Pons (tissue), 1 donor: ENCODE results near the gene KIF25.
"Not testable (repeated sequence)": the region's sequence is repeated elsewhere in the genome, so short reads cannot be mapped to it uniquely, and the experiment has no call there.

Experiments used
- DNase-seq: peaks from one replicate; pipeline ENCODE4 v3.0.0-alpha.2; 2016; ENCODE audit warnings: low spot score

The KIF25 gene

GRCh38 chr6:168070804-168071203 is 73.3 kb downstream of the KIF25 start:
- no peak for DNase-seq

- no peak for DNase-seq
These were observed 74.1 kb downstream of the KIF25 start for GRCh38 chr6:168071620-168072019.

GRCh38 chr6:168072261-168072660 is 74.8 kb downstream of the KIF25 start:
- DNase-seq, result no peak

- no peak for DNase-seq
These were observed 75.3 kb downstream of the KIF25 start for GRCh38 chr6:168072730-168073129.

- no peak for DNase-seq
These were observed 76.7 kb downstream of the KIF25 start for GRCh38 chr6:168073937-168074730.

- no peak for DNase-seq
These were observed 77.7 kb downstream of the KIF25 start for GRCh38 chr6:168075216-168075615.

- no peak for DNase-seq
These were observed 78.3 kb downstream of the KIF25 start for GRCh38 chr6:168075787-168076202.

- not testable (repeated sequence) for DNase-seq
These were observed 79.9 kb downstream of the KIF25 start for GRCh38 chr6:168077401-168077800.

GRCh38 chr6:168078175-168078942 is 80.9 kb downstream of the KIF25 start:
- no peak for DNase-seq

- no peak for DNase-seq
These were observed 81.5 kb downstream of the KIF25 start, which contains the start of gene FRMD1 for GRCh38 chr6:168078943-168079405. Gene FRMD1, minus strand, starts transcription at chr6:168079212. Its CDS starts 118 bp downstream, at chr6:168079094.

- no peak for DNase-seq
These were observed 83.1 kb downstream of the KIF25 start for GRCh38 chr6:168080393-168081077.

GRCh38 chr6:168081858-168082546 is 84.5 kb downstream of the KIF25 start:
- DNase-seq, result no peak

GRCh38 chr6:168082860-168083513 is 85.5 kb downstream of the KIF25 start:
- no peak for DNase-seq

- DNase-seq, result no peak
These were observed 86.0 kb downstream of the KIF25 start for GRCh38 chr6:168083514-168083885.

- DNase-seq, result no peak
These were observed 87.1 kb downstream of the KIF25 start for GRCh38 chr6:168084465-168085160.

- no peak for DNase-seq
These were observed 88.6 kb downstream of the KIF25 start for GRCh38 chr6:168086066-168086465.

GRCh38 chr6:168086616-168087015 is 89.1 kb downstream of the KIF25 start:
- DNase-seq, result no peak

GRCh38 chr6:168087436-168088160 is 90.1 kb downstream of the KIF25 start:
- DNase-seq, result no peak

- peak; percentile 22 for DNase-seq
These were observed 90.9 kb downstream of the KIF25 start for GRCh38 chr6:168088161-168089053.
